Neural progenitor cell (in vitro differentiated cells): ENCODE results near the gene SCG5.
A peak's percentile ranks its signal among the peaks of the same experiment; 100 is the strongest.
"Not testable (repeated sequence)": the region's sequence is repeated elsewhere in the genome, so short reads cannot be mapped to it uniquely, and the experiment has no call there.

Experiments used
- EZH2 ChIP-seq: fragments of 200-600 bp; sonication (generic); IDR thresholded peaks from 2 replicates; pipeline ENCODE4 v1.6.1; 2017; ENCODE audit warnings: antibody characterized with exemption, mild to moderate bottlenecking, moderate library complexity
- EZH2phosphoT487 ChIP-seq: fragments of 200-600 bp; sonication (generic); IDR thresholded peaks from 2 replicates; pipeline ENCODE4 v1.6.1; 2017; ENCODE audit warnings: antibody characterized with exemption
- TF ChIP-seq, protein P1 (sequence below): fragments of 200-600 bp; sonication (generic); IDR thresholded peaks from 2 replicates; pipeline ENCODE4 v1.5.1; 2017; ENCODE audit warnings: antibody characterized with exemption, mild to moderate bottlenecking

GRCh38 chr15:32610719-32611118 lies 30.8 kb upstream of the SCG5 start:
- TF ChIP-seq, protein P1, sequence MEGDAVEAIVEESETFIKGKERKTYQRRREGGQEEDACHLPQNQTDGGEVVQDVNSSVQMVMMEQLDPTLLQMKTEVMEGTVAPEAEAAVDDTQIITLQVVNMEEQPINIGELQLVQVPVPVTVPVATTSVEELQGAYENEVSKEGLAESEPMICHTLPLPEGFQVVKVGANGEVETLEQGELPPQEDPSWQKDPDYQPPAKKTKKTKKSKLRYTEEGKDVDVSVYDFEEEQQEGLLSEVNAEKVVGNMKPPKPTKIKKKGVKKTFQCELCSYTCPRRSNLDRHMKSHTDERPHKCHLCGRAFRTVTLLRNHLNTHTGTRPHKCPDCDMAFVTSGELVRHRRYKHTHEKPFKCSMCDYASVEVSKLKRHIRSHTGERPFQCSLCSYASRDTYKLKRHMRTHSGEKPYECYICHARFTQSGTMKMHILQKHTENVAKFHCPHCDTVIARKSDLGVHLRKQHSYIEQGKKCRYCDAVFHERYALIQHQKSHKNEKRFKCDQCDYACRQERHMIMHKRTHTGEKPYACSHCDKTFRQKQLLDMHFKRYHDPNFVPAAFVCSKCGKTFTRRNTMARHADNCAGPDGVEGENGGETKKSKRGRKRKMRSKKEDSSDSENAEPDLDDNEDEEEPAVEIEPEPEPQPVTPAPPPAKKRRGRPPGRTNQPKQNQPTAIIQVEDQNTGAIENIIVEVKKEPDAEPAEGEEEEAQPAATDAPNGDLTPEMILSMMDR = peak; percentile 40
- TF ChIP-seq EZH2, EZH2phosphoT487: not testable (repeated sequence)
